HEK293 (cell line): ENCODE results near the gene CLASRP.

Source experiments
- ZNF274 ChIP-seq, 2 experiments: fragments of 200-500 bp in 1 of 2; fragments of 450-650 bp in 1 of 2; sonication (Bioruptor generic) in 1 of 2; formaldehyde crosslinking in 1 of 2; IDR thresholded peaks; 2 replicates each; pipeline versions ENCODE4 v1.5.1 to v1.6.1; 2014 to 2016; ENCODE audit warnings: borderline replicate concordance in 1 of 2, inconsistent platforms in 1 of 2, low read length in 1 of 2, missing biosample characterization in 1 of 2, missing genetic modification characterization in 1 of 2
- ZSCAN16 ChIP-seq: fragments of 450-650 bp; formaldehyde crosslinking; IDR thresholded peaks from 2 replicates; pipeline ENCODE4 v1.5.1; 2016; ENCODE audit warnings: missing biosample characterization, missing genetic modification characterization
- TF ChIP-seq, protein P1 (sequence below): fragments of 450-650 bp; formaldehyde crosslinking; IDR thresholded peaks from 2 replicates; pipeline ENCODE4 v1.5.1; 2016; ENCODE audit warnings: missing biosample characterization, missing genetic modification characterization
- TF ChIP-seq, protein P2 (sequence below): fragments of 450-650 bp; formaldehyde crosslinking; IDR thresholded peaks from 2 replicates; pipeline ENCODE4 v1.5.1; 2016; ENCODE audit warnings: missing biosample characterization, missing genetic modification characterization, low read depth
- TF ChIP-seq, protein P3 (sequence below): fragments of 450-650 bp; formaldehyde crosslinking; IDR thresholded peaks from 2 replicates; pipeline ENCODE4 v1.5.1; 2016; ENCODE audit warnings: missing biosample characterization, missing genetic modification characterization

DNA sequence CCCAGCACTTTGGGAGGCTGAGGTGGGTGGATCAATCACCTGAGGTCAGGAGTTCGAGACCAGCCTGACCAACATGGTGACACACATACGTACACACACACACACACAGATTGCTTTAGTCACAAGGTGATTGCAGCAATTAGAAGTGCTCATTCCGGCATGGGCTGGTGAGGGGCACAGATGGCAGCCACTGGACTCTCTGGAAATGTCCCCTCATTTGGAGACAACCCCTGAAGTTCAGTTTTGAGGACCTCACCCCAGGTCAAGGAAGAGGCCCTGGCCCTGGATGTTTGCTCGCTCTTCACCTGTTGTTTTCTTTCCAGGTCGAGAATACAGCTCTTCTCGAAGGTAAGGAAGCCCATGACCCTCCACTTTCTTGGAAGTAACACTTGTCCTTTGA is 31.4 kb downstream of the CLASRP start:
- TF ChIP-seq ZNF274 (IDR thresholded peaks at IDR 0.05; ENCODE audit: low read length) (no peak), ZNF274 (tag by site-specific recombination; IDR thresholded peaks at IDR 0.05; ENCODE audit: borderline replicate concordance) (no peak), ZSCAN16 (tag by site-specific recombination) (no peak)
- TF ChIP-seq, protein P1, sequence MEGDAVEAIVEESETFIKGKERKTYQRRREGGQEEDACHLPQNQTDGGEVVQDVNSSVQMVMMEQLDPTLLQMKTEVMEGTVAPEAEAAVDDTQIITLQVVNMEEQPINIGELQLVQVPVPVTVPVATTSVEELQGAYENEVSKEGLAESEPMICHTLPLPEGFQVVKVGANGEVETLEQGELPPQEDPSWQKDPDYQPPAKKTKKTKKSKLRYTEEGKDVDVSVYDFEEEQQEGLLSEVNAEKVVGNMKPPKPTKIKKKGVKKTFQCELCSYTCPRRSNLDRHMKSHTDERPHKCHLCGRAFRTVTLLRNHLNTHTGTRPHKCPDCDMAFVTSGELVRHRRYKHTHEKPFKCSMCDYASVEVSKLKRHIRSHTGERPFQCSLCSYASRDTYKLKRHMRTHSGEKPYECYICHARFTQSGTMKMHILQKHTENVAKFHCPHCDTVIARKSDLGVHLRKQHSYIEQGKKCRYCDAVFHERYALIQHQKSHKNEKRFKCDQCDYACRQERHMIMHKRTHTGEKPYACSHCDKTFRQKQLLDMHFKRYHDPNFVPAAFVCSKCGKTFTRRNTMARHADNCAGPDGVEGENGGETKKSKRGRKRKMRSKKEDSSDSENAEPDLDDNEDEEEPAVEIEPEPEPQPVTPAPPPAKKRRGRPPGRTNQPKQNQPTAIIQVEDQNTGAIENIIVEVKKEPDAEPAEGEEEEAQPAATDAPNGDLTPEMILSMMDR (tag by site-specific recombination) = no peak
- TF ChIP-seq, protein P2, sequence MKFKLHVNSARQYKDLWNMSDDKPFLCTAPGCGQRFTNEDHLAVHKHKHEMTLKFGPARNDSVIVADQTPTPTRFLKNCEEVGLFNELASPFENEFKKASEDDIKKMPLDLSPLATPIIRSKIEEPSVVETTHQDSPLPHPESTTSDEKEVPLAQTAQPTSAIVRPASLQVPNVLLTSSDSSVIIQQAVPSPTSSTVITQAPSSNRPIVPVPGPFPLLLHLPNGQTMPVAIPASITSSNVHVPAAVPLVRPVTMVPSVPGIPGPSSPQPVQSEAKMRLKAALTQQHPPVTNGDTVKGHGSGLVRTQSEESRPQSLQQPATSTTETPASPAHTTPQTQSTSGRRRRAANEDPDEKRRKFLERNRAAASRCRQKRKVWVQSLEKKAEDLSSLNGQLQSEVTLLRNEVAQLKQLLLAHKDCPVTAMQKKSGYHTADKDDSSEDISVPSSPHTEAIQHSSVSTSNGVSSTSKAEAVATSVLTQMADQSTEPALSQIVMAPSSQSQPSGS (tag by site-specific recombination) = no peak
- TF ChIP-seq, protein P3, sequence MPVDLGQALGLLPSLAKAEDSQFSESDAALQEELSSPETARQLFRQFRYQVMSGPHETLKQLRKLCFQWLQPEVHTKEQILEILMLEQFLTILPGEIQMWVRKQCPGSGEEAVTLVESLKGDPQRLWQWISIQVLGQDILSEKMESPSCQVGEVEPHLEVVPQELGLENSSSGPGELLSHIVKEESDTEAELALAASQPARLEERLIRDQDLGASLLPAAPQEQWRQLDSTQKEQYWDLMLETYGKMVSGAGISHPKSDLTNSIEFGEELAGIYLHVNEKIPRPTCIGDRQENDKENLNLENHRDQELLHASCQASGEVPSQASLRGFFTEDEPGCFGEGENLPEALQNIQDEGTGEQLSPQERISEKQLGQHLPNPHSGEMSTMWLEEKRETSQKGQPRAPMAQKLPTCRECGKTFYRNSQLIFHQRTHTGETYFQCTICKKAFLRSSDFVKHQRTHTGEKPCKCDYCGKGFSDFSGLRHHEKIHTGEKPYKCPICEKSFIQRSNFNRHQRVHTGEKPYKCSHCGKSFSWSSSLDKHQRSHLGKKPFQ (tag by site-specific recombination) = no peak
